ACC112 (cell line): ENCODE results near the gene ZCCHC12.
A peak's percentile ranks its signal among the peaks of the same experiment; 100 is the strongest.
"Not testable (repeated sequence)": the region's sequence is repeated elsewhere in the genome, so short reads cannot be mapped to it uniquely, and the experiment has no call there.

Source experiments
- H2AFZ ChIP-seq: fragments of 200-600 bp; sonication (generic); one replicate; pipeline ENCODE4 v1.6.0; 2017; ENCODE audit warnings: antibody characterized with exemption, low read length; ENCODE audit not compliant: unreplicated experiment
- H3K27ac ChIP-seq: fragments of 200-600 bp; sonication (generic); 2 replicates; pipeline ENCODE4 v1.5.1; 2014; ENCODE audit warnings: low read depth, mild to moderate bottlenecking, antibody characterized with exemption, low read length, moderate library complexity
- H3K27me3 ChIP-seq: fragments of 200-600 bp; sonication (generic); 2 replicates; pipeline ENCODE4 v1.6.1; 2014; ENCODE audit warnings: mild to moderate bottlenecking, antibody characterized with exemption, low read length, moderate library complexity, mixed read lengths; ENCODE audit not compliant: insufficient read depth
- H3K36me3 ChIP-seq: fragments of 200-600 bp; sonication (generic); 2 replicates; pipeline ENCODE4 v1.6.1; 2016; ENCODE audit warnings: mild to moderate bottlenecking, antibody characterized with exemption, low read length, moderate library complexity, mixed read lengths; ENCODE audit not compliant: insufficient read depth
- H3K4me1 ChIP-seq: fragments of 200-600 bp; sonication (generic); one replicate; pipeline ENCODE4 v1.6.1; 2016; ENCODE audit warnings: low read length, mixed read lengths; ENCODE audit not compliant: insufficient read depth, unreplicated experiment, control insufficient read depth
- H3K4me3 ChIP-seq: fragments of 200-600 bp; sonication (generic); 2 replicates; pipeline ENCODE4 v1.5.1; 2014; ENCODE audit warnings: mild to moderate bottlenecking, low read depth, low read length
- H3K79me2 ChIP-seq: fragments of 200-600 bp; sonication (generic); one replicate; pipeline ENCODE4 v1.6.0; 2016; ENCODE audit warnings: low read length; ENCODE audit not compliant: control insufficient read depth, unreplicated experiment, insufficient read depth

The ZCCHC12 gene

GRCh38 chrX:118823263-118824172, at the start of gene ZCCHC12:
ZCCHC12 (plus strand) TSS chrX:118823824; CDS start chrX:118825245, 1,421 bp downstream.
- Histone ChIP-seq H2AFZ (peak within 1 kb of the TSS; percentile 33), H3K79me2 (no peaks in the 10 kb centered on the region), H3K27me3 (peaks cover 37% of the 10 kb centered on the region)

GRCh38 chrX:118779581-118779980, 44.0 kb upstream of the ZCCHC12 start:
- no peak overlapping the region for H3K4me3 ChIP-seq
- no peak overlapping the region for H2AFZ ChIP-seq
- H3K36me3 ChIP-seq = no peaks in the 10 kb centered on the region
- H3K79me2 ChIP-seq = no peaks in the 10 kb centered on the region
- H3K27ac ChIP-seq = peak overlapping the region; percentile 75
- H3K27me3 ChIP-seq = no peaks in the 10 kb centered on the region
- H3K4me1 ChIP-seq = peaks cover 3% of the 10 kb centered on the region

More at GRCh38 chrX:118823263-118824172, at the start of gene ZCCHC12:
- H3K4me1 ChIP-seq = peaks cover 4% of the 10 kb centered on the region
- H3K36me3 ChIP-seq = no peaks in the 10 kb centered on the region
- H3K27ac ChIP-seq = no peak within 1 kb of the TSS
- peak within 1 kb of the TSS; percentile 71 for H3K4me3 ChIP-seq

- Histone ChIP-seq H2AFZ (no peak overlapping the region), H3K79me2 (no peaks in the 10 kb centered on the region), H3K27me3 (no peaks in the 10 kb centered on the region), H3K4me1 (peaks cover 3% of the 10 kb centered on the region), H3K27ac (peak overlapping the region; percentile 75), H3K36me3 (no peaks in the 10 kb centered on the region), H3K4me3 (no peak overlapping the region)
These were observed 43.1 kb upstream of the ZCCHC12 start for GRCh38 chrX:118780509-118780908.

- Histone ChIP-seq H3K79me2 (no peaks in the 10 kb centered on the region), H3K27ac (peak overlapping the region; percentile 75), H3K4me1 (peaks cover 3% of the 10 kb centered on the region), H3K4me3 (no peak overlapping the region), H3K27me3 (no peaks in the 10 kb centered on the region), H2AFZ (no peak overlapping the region), H3K36me3 (no peaks in the 10 kb centered on the region)
These were observed 42.7 kb upstream of the ZCCHC12 start for GRCh38 chrX:118780911-118781310.

GRCh38 chrX:118795528-118796280, 27.9 kb upstream of the ZCCHC12 start:
- Histone ChIP-seq H3K4me1 (no peaks in the 10 kb centered on the region), H3K27ac (no peak overlapping the region), H3K27me3 (no peaks in the 10 kb centered on the region), H3K36me3 (no peaks in the 10 kb centered on the region), H3K4me3 (no peak overlapping the region), H2AFZ (no peak overlapping the region), H3K79me2 (no peaks in the 10 kb centered on the region)

- peak overlapping the region; percentile 23 for H2AFZ ChIP-seq
- H3K27ac ChIP-seq = peak overlapping the region; percentile 34; the same call in 1 of the 2 replicates
- H3K27me3 ChIP-seq = no peaks in the 10 kb centered on the region
- no peaks in the 10 kb centered on the region for H3K79me2 ChIP-seq
- peaks cover 12% of the 10 kb centered on the region for H3K4me1 ChIP-seq
- no peak overlapping the region for H3K4me3 ChIP-seq
- no peaks in the 10 kb centered on the region for H3K36me3 ChIP-seq
These were observed 20.8 kb upstream of the ZCCHC12 start for GRCh38 chrX:118802857-118803256.

- Histone ChIP-seq H3K36me3 (no peaks in the 10 kb centered on the region), H3K4me3 (no peak overlapping the region), H2AFZ (no peak overlapping the region), H3K4me1 (peaks cover 12% of the 10 kb centered on the region), H3K79me2 (no peaks in the 10 kb centered on the region), H3K27ac (no peak overlapping the region), H3K27me3 (no peaks in the 10 kb centered on the region)
These were observed 16.2 kb upstream of the ZCCHC12 start for GRCh38 chrX:118807151-118808017.

- not testable (repeated sequence) for H3K27ac ChIP-seq, H3K36me3 ChIP-seq, H3K4me1 ChIP-seq, H3K79me2 ChIP-seq, H3K27me3 ChIP-seq, H3K4me3 ChIP-seq, H2AFZ ChIP-seq
These were observed 6.4 kb upstream of the ZCCHC12 start for GRCh38 chrX:118817257-118817656.

- H3K27me3 ChIP-seq = peaks cover 37% of the 10 kb centered on the region
- peaks cover 4% of the 10 kb centered on the region for H3K4me1 ChIP-seq
- H3K79me2 ChIP-seq = no peaks in the 10 kb centered on the region
- no peaks in the 10 kb centered on the region for H3K36me3 ChIP-seq
- peak overlapping the region; percentile 71 for H3K4me3 ChIP-seq
- H2AFZ ChIP-seq = peak overlapping the region; percentile 33
- no peak overlapping the region for H3K27ac ChIP-seq
These were observed 628 bp downstream of the ZCCHC12 start for GRCh38 chrX:118824173-118824730.

- Histone ChIP-seq H3K27ac (no peak overlapping the region), H3K36me3 (no peaks in the 10 kb centered on the region), H3K27me3 (peaks cover 37% of the 10 kb centered on the region), H2AFZ (no peak overlapping the region), H3K4me3 (no peak overlapping the region), H3K4me1 (peaks cover 4% of the 10 kb centered on the region), H3K79me2 (no peaks in the 10 kb centered on the region)
These were observed 1.6 kb downstream of the ZCCHC12 start for GRCh38 chrX:118825227-118825626.
